RWPE2 (cell line): Measurements from ENCODE around the gene ANO3.
A peak's percentile ranks its signal among the peaks of the same experiment; 100 is the strongest.

Experiments used
- ATAC-seq: fragments of 200-7000 bp; cut with Tn5 transposase; 3 replicates; pipeline ENCODE4 v1.9.1; 2021; ENCODE audit warnings: low read depth
- DNase-seq: peaks from one replicate; pipeline ENCODE4 v3.0.0-alpha.2; 2020; ENCODE audit warnings: low spot score
- H3K27ac ChIP-seq: fragments of 450-650 bp; 2 replicates; pipeline ENCODE4 v1.5.1; 2017; ENCODE audit warnings: mild to moderate bottlenecking; ENCODE audit not compliant: poor library complexity, severe bottlenecking
- H3K27me3 ChIP-seq: fragments of 250-450 bp; sonication (Bioruptor Pico); 2 replicates; pipeline ENCODE4 v1.5.1; 2021; ENCODE audit warnings: mild to moderate bottlenecking, moderate library complexity; ENCODE audit not compliant: insufficient read depth, poor library complexity, severe bottlenecking
- H3K36me3 ChIP-seq: fragments of 250-450 bp; sonication (Bioruptor Pico); 2 replicates; pipeline ENCODE4 v1.5.1; 2020; ENCODE audit warnings: low read depth, mild to moderate bottlenecking, moderate library complexity
- H3K4me1 ChIP-seq: fragments of 250-450 bp; sonication (Bioruptor Pico); 2 replicates; pipeline ENCODE4 v1.5.1; 2021; ENCODE audit warnings: mild to moderate bottlenecking, moderate library complexity; ENCODE audit not compliant: insufficient read depth, poor library complexity, severe bottlenecking
- H3K4me3 ChIP-seq: fragments of 250-450 bp; sonication (Bioruptor Pico); 2 replicates; pipeline ENCODE4 v1.5.1; 2021; ENCODE audit warnings: mild to moderate bottlenecking, moderate library complexity; ENCODE audit not compliant: severe bottlenecking
- H3K9me3 ChIP-seq: fragments of 250-450 bp; sonication (Bioruptor Pico); 2 replicates; pipeline ENCODE4 v1.5.1; 2021; ENCODE audit warnings: mild to moderate bottlenecking, moderate library complexity; ENCODE audit not compliant: severe bottlenecking
- TF ChIP-seq, protein P1 (sequence below): fragments of 450-650 bp; IDR thresholded peaks from one replicate; pipeline ENCODE4 v1.5.1; 2017; ENCODE audit warnings: mild to moderate bottlenecking, moderate library complexity; ENCODE audit not compliant: poor library complexity, severe bottlenecking

The ANO3 gene

GRCh38 chr11:26331911-26332571 lies at the start of gene ANO3:
ANO3 (plus strand) TSS chr11:26332130; CDS start chr11:26332276, 146 bp downstream.
- H3K9me3 ChIP-seq: no peaks in the 10 kb centered on the region
- H3K4me1 ChIP-seq: no peaks in the 10 kb centered on the region
- H3K36me3 ChIP-seq: no peaks in the 10 kb centered on the region
- TF ChIP-seq, protein P1, sequence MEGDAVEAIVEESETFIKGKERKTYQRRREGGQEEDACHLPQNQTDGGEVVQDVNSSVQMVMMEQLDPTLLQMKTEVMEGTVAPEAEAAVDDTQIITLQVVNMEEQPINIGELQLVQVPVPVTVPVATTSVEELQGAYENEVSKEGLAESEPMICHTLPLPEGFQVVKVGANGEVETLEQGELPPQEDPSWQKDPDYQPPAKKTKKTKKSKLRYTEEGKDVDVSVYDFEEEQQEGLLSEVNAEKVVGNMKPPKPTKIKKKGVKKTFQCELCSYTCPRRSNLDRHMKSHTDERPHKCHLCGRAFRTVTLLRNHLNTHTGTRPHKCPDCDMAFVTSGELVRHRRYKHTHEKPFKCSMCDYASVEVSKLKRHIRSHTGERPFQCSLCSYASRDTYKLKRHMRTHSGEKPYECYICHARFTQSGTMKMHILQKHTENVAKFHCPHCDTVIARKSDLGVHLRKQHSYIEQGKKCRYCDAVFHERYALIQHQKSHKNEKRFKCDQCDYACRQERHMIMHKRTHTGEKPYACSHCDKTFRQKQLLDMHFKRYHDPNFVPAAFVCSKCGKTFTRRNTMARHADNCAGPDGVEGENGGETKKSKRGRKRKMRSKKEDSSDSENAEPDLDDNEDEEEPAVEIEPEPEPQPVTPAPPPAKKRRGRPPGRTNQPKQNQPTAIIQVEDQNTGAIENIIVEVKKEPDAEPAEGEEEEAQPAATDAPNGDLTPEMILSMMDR: peak; percentile 70
- H3K27me3 ChIP-seq: peaks cover 51% of the 10 kb centered on the region
- ATAC-seq: peak; percentile 98
- DNase-seq: peak; percentile 77
- H3K4me3 ChIP-seq: no peak within 1 kb of the TSS
- no peak within 1 kb of the TSS for H3K27ac ChIP-seq

- H3K27ac ChIP-seq: no peak overlapping the region
- H3K4me3 ChIP-seq: no peak overlapping the region
- H3K36me3 ChIP-seq: no peaks in the 10 kb centered on the region
- TF ChIP-seq, protein P1: no peak
- DNase-seq: no peak
- H3K4me1 ChIP-seq: peaks cover 4% of the 10 kb centered on the region
- no peaks in the 10 kb centered on the region for H3K9me3 ChIP-seq
- ATAC-seq: no peak
- no peaks in the 10 kb centered on the region for H3K27me3 ChIP-seq
These were observed 48.0 kb upstream of the ANO3 start for GRCh38 chr11:26283852-26284408.

- H3K36me3 ChIP-seq: no peaks in the 10 kb centered on the region
- no peak for DNase-seq
- no peaks in the 10 kb centered on the region for H3K9me3 ChIP-seq
- no peak overlapping the region for H3K27ac ChIP-seq
- no peak overlapping the region for H3K4me3 ChIP-seq
- ATAC-seq: no peak
- H3K4me1 ChIP-seq: peaks cover 4% of the 10 kb centered on the region
- TF ChIP-seq, protein P1: no peak
- H3K27me3 ChIP-seq: no peaks in the 10 kb centered on the region
These were observed 46.3 kb upstream of the ANO3 start for GRCh38 chr11:26285608-26286007.

DNA sequence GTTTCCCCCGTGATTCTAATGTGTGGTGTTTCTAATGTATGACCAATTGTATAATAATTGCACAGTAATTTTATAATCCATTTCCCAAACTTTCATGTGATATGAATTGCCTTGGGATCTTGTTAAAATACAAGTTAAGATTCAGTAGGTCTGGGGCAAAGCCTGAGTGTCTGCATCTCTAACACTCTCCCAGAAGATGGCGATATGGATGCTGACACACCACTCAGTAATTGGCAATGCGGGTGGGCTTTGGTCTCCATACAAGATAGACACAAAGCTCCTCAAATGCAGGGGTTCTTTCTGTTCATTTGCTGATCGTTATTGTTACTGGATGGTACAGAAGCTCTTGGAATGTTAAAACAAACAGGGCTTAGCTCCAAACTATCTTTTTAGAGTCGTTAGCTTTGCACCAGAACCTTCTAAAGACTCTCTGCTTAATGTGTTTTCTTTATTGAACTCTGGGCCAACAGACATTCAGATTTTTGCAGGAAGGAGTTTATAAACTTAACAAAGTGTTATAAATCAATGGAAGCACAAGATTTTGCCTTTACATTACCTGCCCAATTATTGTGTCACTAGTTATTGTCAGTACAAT lies 45.4 kb upstream of the ANO3 start:
- TF ChIP-seq, protein P1: peak; percentile 51
- H3K9me3 ChIP-seq: no peaks in the 10 kb centered on the region
- H3K27ac ChIP-seq: peak overlapping the region; percentile 14
- ATAC-seq (peak; percentile 67; the same call in 2 of the 3 replicates), DNase-seq (no peak)
- H3K36me3 ChIP-seq: no peaks in the 10 kb centered on the region
- H3K27me3 ChIP-seq: no peaks in the 10 kb centered on the region
- H3K4me1 ChIP-seq: peaks cover 4% of the 10 kb centered on the region
- no peak overlapping the region for H3K4me3 ChIP-seq
